ENCODE data around the gene MYO3B. TPM values are rescaled to one million over a fixed set of nuclear protein-coding genes. Genes with fewer than 3 reads are reported as not detected.
A peak's percentile ranks its signal among the peaks of the same experiment; 100 is the strongest.

MYO3B gene
- total and polyA plus RNA-seq, 3 donors from 2014 or later: 1.4 to 3.5 (median 2.5) TPM

GRCh38 chr2:170217778-170218251, 39.9 kb downstream of the MYO3B start:
- Histone ChIP-seq H3K4me1 (no peaks in the 10 kb centered on the region), H3K4me3 (no peak overlapping the region), H3K36me3 (ENCODE audit: low read depth, missing control alignments) (no peaks in the 10 kb centered on the region), H3K9me3 (no peaks in the 10 kb centered on the region), H3K27ac (peak overlapping the region in 1 of 2 donors; percentile 47), H3K27me3 (no peaks in the 10 kb centered on the region)
- DNase-seq: no peak
- no peak for TF ChIP-seq CTCF (IDR thresholded peaks at IDR 0.05)
- 66 to 81% methylated on average over 4 of the region's 4 CpGs for WGBS, 2 donors
- intact Hi-C loops (cut with DNase I; ENCODE audit: low total_unique reads): no loop called here

- no peak for TF ChIP-seq CTCF (IDR thresholded peaks at IDR 0.05)
- no peak for TF ChIP-seq POLR2A (IDR thresholded peaks at IDR 0.05)
- WGBS, 2 donors: 70 to 73% methylated on average over 2 of the region's 2 CpGs
- Histone ChIP-seq H3K9me3 (no peaks in the 10 kb centered on the region), H3K27ac (no peak overlapping the region), H3K36me3 (ENCODE audit: low read depth, missing control alignments) (no peaks in the 10 kb centered on the region), H3K4me3 (no peak overlapping the region), H3K4me1 (no peaks in the 10 kb centered on the region), H3K27me3 (no peaks in the 10 kb centered on the region)
- no peak for DNase-seq
- intact Hi-C loops (cut with DNase I; ENCODE audit: low total_unique reads): no loop called here
Observed at GRCh38 chr2:170218456-170218855, 40.5 kb downstream of the MYO3B start.

- H3K27ac ChIP-seq: no peak overlapping the region
- intact Hi-C loops (cut with DNase I; ENCODE audit: low total_unique reads): no loop called here
- WGBS, 2 donors: 73 to 79% methylated on average over 1 of the region's 1 CpG
- TF ChIP-seq POLR2A (IDR thresholded peaks at IDR 0.05): no peak
- no peak for TF ChIP-seq CTCF (IDR thresholded peaks at IDR 0.05)
- no peaks in the 10 kb centered on the region for H3K9me3 ChIP-seq
- H3K4me3 ChIP-seq: no peak overlapping the region
- no peaks in the 10 kb centered on the region for H3K4me1 ChIP-seq
- no peak for DNase-seq
- H3K36me3 ChIP-seq (ENCODE audit: low read depth, missing control alignments): no peaks in the 10 kb centered on the region
- H3K27me3 ChIP-seq: no peaks in the 10 kb centered on the region
Observed at GRCh38 chr2:170218931-170219330, 41.0 kb downstream of the MYO3B start.

GRCh38 chr2:170221317-170222288, 43.7 kb downstream of the MYO3B start:
- H3K27ac ChIP-seq: no peak overlapping the region
- H3K4me3 ChIP-seq: no peak overlapping the region
- H3K9me3 ChIP-seq: no peaks in the 10 kb centered on the region
- H3K36me3 ChIP-seq (ENCODE audit: low read depth, missing control alignments): no peaks in the 10 kb centered on the region
- no peaks in the 10 kb centered on the region for H3K4me1 ChIP-seq
- no peak for TF ChIP-seq CTCF (IDR thresholded peaks at IDR 0.05)
- no peak for TF ChIP-seq POLR2A (IDR thresholded peaks at IDR 0.05)
- no peak for DNase-seq
- intact Hi-C loops (cut with DNase I; ENCODE audit: low total_unique reads): no loop called here
- 35 to 47% methylated on average over 6 of the region's 6 CpGs for WGBS, 2 donors
- H3K27me3 ChIP-seq: no peaks in the 10 kb centered on the region
